Prostate gland (tissue), 2 donors: ENCODE data around the gene ITSN1. TPM values are rescaled to one million over a fixed set of nuclear protein-coding genes. Genes with fewer than 3 reads are reported as not detected.

Experiments
- DNase-seq: peaks from one replicate; pipeline ENCODE4 v3.0.0-alpha.2; 2019; ENCODE audit warnings: low spot score
- H3K27ac ChIP-seq, 2 donors: fragments of 200-600 bp; sonication (generic); 2 replicates each; pipeline ENCODE4 v1.5.1; 2017 to 2019
- H3K27me3 ChIP-seq: fragments of 200-600 bp; sonication (generic); replicated peaks from 2 replicates; pipeline ENCODE4 v1.5.1; 2019; ENCODE audit not compliant: insufficient read depth
- H3K36me3 ChIP-seq, 2 donors: fragments of 200-600 bp; sonication (generic); 1 replicate in 1 of 2; 2 replicates in 1 of 2; pipeline versions ENCODE4 v1.5.1 to v1.8.1; 2017 to 2019
- H3K4me1 ChIP-seq: fragments of 200-600 bp; sonication (generic); replicated peaks from 2 replicates; pipeline ENCODE4 v1.5.1; 2019
- H3K4me3 ChIP-seq, 2 donors: fragments of 200-600 bp; sonication (generic); 2 replicates each; pipeline ENCODE4 v1.5.1; 2017 to 2019
- H3K9me3 ChIP-seq: fragments of 200-600 bp; sonication (generic); 2 replicates; pipeline ENCODE4 v1.5.1; 2017
- POLR2A ChIP-seq: fragments of 450-650 bp; IDR thresholded peaks from one replicate; pipeline ENCODE4 v1.6.1; 2016; ENCODE audit warnings: antibody characterized with exemption, mild to moderate bottlenecking
- POLR2AphosphoS5 ChIP-seq: sonication (generic); formaldehyde crosslinking; IDR thresholded peaks from one replicate; pipeline ENCODE4 v1.6.1; 2017; ENCODE audit warnings: antibody characterized with exemption
- WGBS: methylation state at CpG from one replicate; pipeline ENCODE4 v1.1.5; 2018; 5-methylcytosine and 5-hydroxymethylcytosine counted together
- intact Hi-C: fragments of 100-400 bp; cut with DNase I; formaldehyde crosslinking; loops from one replicate; pipeline ENCODE4 v1.14.2; 2022
- total RNA-seq, 2 donors: library from RNA; depleted of rRNA; stranded (reverse); fragments of >200 nt; gene quantifications; one replicate each; pipeline ENCODE4 v1.1.0, GENCODE V29; 2016
- TF ChIP-seq, protein P1 (sequence below), 4 experiments: fragments of 200-600 bp in 2 of 4; fragments of 450-650 bp in 2 of 4; sonication (generic) in 2 of 4; IDR thresholded peaks; 1 replicate in 3 of 4; 2 replicates in 1 of 4; pipeline ENCODE4 v1.5.1; 2016 to 2019; ENCODE audit warnings: antibody characterized with exemption in 4 of 4, mild to moderate bottlenecking in 2 of 4, moderate library complexity in 2 of 4

The ITSN1 gene
- total RNA-seq, 2 donors from 2014 or later, result 14.8 to 44.9 TPM

DNA sequence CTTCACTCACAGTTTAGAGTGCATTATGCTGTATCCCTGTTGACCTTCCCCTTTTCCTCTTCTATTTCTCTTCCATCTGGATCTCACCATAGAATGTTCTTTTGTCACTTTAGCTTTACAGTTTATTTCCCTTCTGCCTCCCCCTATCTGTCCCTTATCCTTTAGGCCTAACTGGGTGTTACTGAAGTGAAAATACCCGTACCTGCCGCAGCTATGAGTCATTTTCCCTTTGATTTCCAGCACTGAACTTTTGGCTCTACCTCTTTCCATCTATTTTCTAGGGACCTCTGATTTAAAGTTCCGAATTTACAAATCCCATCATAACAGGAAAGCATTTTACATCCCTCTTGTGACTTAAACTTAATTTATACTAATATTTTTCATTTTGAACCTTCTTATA, 19.7 kb downstream of the ITSN1 start:
- TF ChIP-seq POLR2A, result no peak
- no peaks in the 10 kb centered on the region for H3K27me3 ChIP-seq
- no peak overlapping the region for H3K4me3 ChIP-seq
- no peak for DNase-seq
- no peaks in the 10 kb centered on the region for H3K9me3 ChIP-seq
- H3K27ac ChIP-seq, result no peak overlapping the region
- 85% methylated on average over 3 of the region's 3 CpGs for WGBS
- H3K36me3 ChIP-seq, result no peaks in the 10 kb centered on the region
- intact Hi-C loops, result no loop called here
- no peaks in the 10 kb centered on the region for H3K4me1 ChIP-seq

DNA sequence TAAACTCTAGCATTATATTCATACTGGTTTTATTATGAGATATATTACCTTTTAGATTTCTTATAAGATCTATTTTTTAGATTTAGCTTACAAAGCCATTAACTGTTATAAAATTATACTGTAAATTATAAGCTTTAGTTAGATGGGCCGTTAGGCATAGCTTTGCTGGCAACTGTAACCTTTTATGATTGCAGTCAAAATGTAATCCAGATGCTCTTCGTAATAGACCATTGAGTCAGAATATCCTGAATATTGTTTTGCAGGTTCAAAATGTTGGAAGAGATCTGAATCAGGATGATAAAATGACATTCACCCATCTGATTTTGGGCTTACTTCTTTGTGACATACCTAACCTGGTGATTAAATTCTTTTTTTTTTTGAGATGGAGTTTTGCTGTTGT, 20.9 kb downstream of the ITSN1 start:
- H3K36me3 ChIP-seq, result no peaks in the 10 kb centered on the region
- no peak overlapping the region for H3K27ac ChIP-seq
- no peaks in the 10 kb centered on the region for H3K27me3 ChIP-seq
- intact Hi-C loops, result no loop called here
- H3K4me3 ChIP-seq, result no peak overlapping the region
- H3K4me1 ChIP-seq, result no peaks in the 10 kb centered on the region
- H3K9me3 ChIP-seq, result no peaks in the 10 kb centered on the region
- TF ChIP-seq POLR2AphosphoS5, result no peak
- TF ChIP-seq, protein P1, sequence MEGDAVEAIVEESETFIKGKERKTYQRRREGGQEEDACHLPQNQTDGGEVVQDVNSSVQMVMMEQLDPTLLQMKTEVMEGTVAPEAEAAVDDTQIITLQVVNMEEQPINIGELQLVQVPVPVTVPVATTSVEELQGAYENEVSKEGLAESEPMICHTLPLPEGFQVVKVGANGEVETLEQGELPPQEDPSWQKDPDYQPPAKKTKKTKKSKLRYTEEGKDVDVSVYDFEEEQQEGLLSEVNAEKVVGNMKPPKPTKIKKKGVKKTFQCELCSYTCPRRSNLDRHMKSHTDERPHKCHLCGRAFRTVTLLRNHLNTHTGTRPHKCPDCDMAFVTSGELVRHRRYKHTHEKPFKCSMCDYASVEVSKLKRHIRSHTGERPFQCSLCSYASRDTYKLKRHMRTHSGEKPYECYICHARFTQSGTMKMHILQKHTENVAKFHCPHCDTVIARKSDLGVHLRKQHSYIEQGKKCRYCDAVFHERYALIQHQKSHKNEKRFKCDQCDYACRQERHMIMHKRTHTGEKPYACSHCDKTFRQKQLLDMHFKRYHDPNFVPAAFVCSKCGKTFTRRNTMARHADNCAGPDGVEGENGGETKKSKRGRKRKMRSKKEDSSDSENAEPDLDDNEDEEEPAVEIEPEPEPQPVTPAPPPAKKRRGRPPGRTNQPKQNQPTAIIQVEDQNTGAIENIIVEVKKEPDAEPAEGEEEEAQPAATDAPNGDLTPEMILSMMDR (IDR thresholded peaks at IDR 0.05), result no peak
- no peak for TF ChIP-seq POLR2A
- DNase-seq, result no peak
- 76% methylated on average over 2 of the region's 2 CpGs for WGBS

DNA sequence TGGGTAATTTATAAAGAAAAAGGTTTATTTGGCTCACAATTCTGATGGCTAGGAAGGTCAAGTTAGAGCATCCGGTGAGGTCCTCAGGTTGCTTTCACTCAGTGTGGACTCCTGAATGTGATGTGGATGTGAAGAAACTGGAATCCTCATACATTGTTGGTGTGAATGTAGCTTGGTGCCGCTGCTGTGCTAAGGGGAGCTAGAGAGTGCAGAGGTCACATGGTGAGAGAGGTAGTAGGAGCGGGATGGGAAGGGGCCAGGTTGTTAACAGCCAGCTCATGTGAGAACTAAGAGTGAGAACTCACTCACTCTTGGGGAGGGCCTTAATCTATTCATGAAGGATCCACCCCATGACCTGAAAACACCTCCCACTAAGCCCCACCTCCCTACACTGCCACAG, 21.8 kb downstream of the ITSN1 start:
- H3K9me3 ChIP-seq, result no peaks in the 10 kb centered on the region
- no peaks in the 10 kb centered on the region for H3K36me3 ChIP-seq
- WGBS, result 98% methylated on average over 3 of the region's 3 CpGs
- no peak overlapping the region for H3K4me3 ChIP-seq
- no peaks in the 10 kb centered on the region for H3K4me1 ChIP-seq
- DNase-seq, result no peak
- intact Hi-C loops, result no loop called here
- no peak for TF ChIP-seq POLR2AphosphoS5
- TF ChIP-seq, protein P1 (IDR thresholded peaks at IDR 0.05), result no peak
- no peak for TF ChIP-seq POLR2A
- no peaks in the 10 kb centered on the region for H3K27me3 ChIP-seq
- no peak overlapping the region for H3K27ac ChIP-seq

DNA sequence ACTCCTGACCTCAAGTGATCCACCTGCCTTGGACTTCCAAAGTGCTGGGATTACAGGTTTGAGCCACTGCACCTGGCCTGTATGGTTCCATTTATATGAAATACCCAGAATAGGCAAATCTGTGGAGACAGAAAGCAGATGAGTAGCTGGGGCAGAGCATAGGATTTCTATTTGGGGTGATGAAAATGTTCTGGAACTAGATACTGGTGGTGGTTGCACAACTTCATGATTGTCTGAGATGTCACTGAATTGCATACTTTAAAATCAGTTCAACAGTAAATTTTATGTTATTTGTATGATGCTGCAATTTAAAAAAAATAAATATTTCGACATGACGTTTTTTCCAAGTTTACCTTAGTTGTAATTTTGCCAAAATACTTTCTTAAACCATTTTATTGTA, 23.9 kb downstream of the ITSN1 start:
- no peak overlapping the region for H3K27ac ChIP-seq
- 68% methylated on average over 2 of the region's 2 CpGs for WGBS
- TF ChIP-seq POLR2AphosphoS5 (no peak), POLR2A (no peak)
- TF ChIP-seq, protein P1 (IDR thresholded peaks at IDR 0.05), result no peak
- DNase-seq, result no peak
- no peaks in the 10 kb centered on the region for H3K4me1 ChIP-seq
- H3K9me3 ChIP-seq, result no peaks in the 10 kb centered on the region
- intact Hi-C loops, result no loop called here
- no peaks in the 10 kb centered on the region for H3K36me3 ChIP-seq
- H3K27me3 ChIP-seq, result no peaks in the 10 kb centered on the region
- no peak overlapping the region for H3K4me3 ChIP-seq

DNA sequence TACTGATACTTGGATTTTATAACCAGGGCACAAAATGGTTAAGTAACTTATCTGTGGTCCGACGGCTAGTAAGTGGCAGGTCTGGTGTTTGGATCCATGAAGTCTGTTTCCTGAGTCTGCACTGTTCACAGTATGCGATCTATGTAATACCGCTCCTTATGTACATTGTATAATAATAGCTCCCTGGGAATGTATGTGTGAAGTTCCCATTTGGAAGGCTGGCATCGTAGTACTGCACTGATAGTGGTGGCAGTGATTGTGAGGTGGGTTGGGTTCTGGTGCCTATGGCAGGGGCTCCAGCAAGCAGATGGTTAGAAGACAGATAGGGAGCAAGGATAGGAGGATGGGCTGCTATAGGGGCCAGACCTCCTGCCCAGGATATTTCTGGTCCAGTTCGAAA, 25.3 kb downstream of the ITSN1 start:
- H3K36me3 ChIP-seq, result no peaks in the 10 kb centered on the region
- intact Hi-C loops, result no loop called here
- H3K4me3 ChIP-seq, result no peak overlapping the region
- TF ChIP-seq, protein P1 (IDR thresholded peaks at IDR 0.05), result no peak
- TF ChIP-seq POLR2A (no peak), POLR2AphosphoS5 (no peak)
- H3K27me3 ChIP-seq, result no peaks in the 10 kb centered on the region
- no peak overlapping the region for H3K27ac ChIP-seq
- no peaks in the 10 kb centered on the region for H3K9me3 ChIP-seq
- H3K4me1 ChIP-seq, result no peaks in the 10 kb centered on the region
- 85% methylated on average over 6 of the region's 6 CpGs for WGBS
- no peak for DNase-seq
